ENCODE measurements around the gene SNX18.

SNX18 gene

GRCh38 chr5:54594181-54594580 lies 76.6 kb downstream of the SNX18 start:
- no peak for TF ChIP-seq CTCF (IDR thresholded peaks at IDR 0.05; ENCODE audit: control insufficient read depth, insufficient read depth, low read depth, low read length, missing control alignments)
- H3K4me3 ChIP-seq (ENCODE audit: control insufficient read depth, low read depth, low read length): no peak overlapping the region
- no peak for DNase-seq (ENCODE audit: low read depth)

- TF ChIP-seq CTCF (IDR thresholded peaks at IDR 0.05; ENCODE audit: control insufficient read depth, insufficient read depth, low read depth, low read length, missing control alignments): no peak
- DNase-seq (ENCODE audit: low read depth): no peak
- no peak overlapping the region for H3K4me3 ChIP-seq (ENCODE audit: control insufficient read depth, low read depth, low read length)
Measured at GRCh38 chr5:54595721-54596120, 78.2 kb downstream of the SNX18 start.
